Renal pelvis (tissue), 4 donors: ENCODE data around the gene PLS3. TPM values are rescaled to one million over a fixed set of nuclear protein-coding genes. Genes with fewer than 3 reads are reported as not detected.
A peak's percentile ranks its signal among the peaks of the same experiment; 100 is the strongest.

Source experiments
- DNase-seq: peaks from one replicate; pipeline ENCODE4 v3.0.0-alpha.2; 2013
- polyA plus RNA-seq, 3 donors: library from polyadenylated mRNA; unstranded; fragments of 120-200 nt; gene quantifications; one replicate each; pipeline ENCODE4 v1.2.1, GENCODE V29; 2013; ENCODE audit not compliant: insufficient read length in 3 of 3

Gene PLS3
- polyA plus RNA-seq, 3 donors, result 210 to 245 (median 241) TPM

DNA sequence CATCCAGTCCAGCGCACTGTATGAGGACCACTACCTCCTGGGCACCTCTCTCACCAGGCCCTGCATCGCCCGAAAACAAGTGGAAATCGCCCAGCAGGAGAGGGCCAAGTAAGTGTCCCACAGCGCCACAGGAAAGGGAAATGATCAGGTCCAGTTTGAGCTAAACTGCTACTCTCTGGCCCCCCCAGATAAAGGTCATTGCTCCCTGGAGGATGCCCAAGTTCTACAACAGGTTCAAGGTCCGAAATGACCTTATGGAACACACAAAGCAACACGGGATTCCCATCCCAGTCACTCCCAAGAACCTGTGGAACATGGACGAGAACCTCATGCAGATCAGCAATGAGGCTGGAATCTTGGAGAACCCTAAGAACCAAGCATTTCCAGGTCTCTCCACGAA lies 104.1 kb downstream of the PLS3 start:
- no peak for DNase-seq

DNA sequence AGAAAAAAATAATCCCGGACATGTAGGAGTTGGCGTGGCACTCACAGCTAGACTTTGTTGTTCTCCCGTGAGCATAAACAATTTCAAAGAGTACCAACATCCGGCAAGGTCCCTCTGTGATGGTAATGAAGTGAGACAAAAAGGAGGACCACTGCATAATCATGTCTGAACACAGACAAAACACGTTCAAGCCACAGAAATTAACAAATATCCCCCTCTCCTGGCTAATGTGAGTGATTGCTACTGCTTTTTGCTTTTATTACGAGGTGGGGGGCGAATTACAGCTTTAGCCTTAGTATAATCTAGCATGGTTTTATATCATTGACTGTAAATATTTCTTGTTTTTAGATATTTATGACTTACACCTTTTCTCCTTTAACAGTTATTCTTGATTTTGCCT lies 118.5 kb downstream of the PLS3 start:
- peak; percentile 10 for DNase-seq

DNA sequence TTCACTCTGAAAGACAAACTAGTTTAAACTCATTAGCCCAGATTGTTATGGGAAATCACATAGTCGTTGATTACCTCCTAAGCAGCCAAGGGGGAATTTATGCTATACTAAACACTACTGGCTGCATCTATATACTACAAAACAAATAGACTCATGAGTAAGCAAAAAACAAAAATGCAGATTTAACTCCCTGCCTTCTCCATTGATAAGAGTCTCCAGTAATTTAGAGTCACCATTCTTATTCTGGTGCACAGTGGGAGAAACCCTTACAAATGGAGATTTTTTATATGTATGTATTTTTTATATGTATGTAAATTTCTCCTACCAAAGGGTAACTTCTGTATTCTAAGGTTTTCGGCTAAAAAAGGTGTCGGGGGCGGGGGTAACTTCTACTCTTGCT lies 126.6 kb downstream of the PLS3 start:
- no peak for DNase-seq

DNA sequence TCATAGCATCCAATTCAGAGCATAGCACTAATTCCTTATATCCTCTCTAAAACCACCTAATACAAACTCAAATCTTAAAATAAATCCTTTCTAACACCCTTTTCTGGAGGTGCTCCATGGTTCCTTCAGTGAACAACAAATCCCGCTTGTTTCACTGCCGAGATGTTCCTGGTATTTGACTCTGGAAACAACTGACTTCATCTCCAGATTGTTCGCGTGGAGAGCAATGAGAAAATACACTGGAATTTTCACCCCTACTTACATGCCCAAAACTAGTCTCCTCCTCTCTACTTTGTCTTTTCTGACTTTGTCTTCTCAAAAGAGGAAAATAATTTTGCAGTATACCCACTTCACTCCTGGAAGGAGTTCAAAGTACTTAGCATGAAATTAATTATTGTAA lies 129.0 kb downstream of the PLS3 start:
- no peak for DNase-seq

DNA sequence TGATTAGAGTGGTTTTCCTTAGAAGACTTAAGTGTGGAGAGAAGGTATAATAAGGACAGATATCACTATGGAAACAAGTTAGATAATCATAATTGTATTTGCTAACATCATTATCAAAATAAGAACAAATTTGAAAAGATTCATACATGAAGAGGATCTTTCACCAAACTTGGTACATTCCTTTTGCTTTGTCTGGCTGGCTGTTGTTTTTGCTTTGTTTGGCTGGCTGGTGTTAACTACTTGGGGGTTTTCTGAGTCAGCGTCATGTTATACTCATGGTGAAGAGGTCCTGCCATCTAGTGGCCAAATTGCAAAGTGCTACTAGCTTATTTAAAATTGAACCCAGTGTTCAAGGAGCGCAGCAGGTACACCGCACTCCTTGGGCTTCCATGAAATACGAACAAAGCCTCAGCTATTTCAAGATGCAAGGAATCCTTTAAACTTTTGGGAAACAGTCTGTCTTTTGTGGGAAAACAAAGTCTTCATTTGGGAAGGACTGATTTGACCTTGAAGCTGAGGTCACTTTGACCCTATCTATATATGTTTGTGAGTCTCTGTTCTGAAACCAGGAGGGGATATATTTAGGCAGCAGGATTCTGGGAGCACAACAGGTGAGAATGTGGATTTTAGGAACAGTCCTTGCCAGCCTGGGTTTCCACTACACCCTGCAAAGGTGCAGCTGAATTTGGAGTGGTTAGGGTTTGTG lies 129.7 kb downstream of the PLS3 start:
- DNase-seq, result peak; percentile 74

DNA sequence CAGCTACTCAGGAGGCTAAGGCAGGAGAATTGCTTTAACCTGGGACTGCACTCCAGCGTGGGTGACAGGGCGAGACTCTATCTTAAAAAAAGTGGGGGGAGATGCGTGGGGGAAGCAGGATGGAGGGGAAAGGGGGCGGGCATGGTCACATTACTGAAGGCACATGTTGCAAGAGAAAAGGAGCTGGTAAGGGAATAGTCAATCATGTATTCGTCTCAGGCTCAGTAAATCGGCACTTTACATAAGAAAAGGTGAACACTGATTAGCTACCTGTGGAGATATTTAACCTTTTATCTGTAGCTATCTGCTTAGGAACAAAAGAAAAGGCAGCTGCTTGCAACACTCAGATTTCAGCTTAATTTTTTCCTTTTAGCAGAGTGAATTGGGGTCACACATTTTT lies 132.5 kb downstream of the PLS3 start:
- no peak for DNase-seq

DNA sequence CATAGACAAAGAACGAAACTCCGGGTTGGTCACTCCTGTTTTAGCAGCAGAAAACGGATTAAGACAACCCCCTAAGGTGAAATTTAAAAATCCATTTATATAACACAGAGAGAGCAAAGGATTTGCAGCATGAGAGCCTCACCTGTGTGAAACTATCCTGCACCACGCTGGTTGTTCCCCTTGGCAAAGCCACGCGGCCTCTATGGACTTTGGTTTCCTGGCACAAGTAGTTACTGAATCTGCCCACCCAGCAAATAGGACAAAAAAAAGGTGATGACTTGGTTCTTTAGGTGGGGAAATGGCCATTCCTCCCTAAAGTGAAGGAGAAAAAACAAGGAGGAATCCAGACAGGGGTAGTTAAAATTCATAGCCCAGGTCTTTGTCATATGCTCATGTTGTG lies 133.1 kb downstream of the PLS3 start:
- no peak for DNase-seq

DNA sequence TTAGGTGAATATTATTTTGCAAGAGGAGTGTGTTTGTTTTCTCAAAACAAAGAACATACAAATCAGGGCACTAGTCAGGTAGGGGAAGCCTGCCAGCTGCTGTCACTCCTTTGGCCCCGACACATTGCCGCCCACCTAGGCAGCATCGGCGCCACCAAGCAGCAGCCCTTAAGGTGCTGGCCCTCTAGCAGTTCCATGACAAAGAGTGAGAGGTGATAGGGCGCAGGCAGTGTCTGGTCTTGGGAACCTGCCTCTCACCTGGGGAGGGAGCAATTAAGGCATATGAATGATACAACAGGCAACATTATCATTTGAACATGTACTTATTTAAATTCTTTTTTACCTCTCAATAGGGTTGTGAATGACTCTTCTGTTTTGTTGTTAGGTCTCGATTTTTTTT lies 135.1 kb downstream of the PLS3 start:
- no peak for DNase-seq

DNA sequence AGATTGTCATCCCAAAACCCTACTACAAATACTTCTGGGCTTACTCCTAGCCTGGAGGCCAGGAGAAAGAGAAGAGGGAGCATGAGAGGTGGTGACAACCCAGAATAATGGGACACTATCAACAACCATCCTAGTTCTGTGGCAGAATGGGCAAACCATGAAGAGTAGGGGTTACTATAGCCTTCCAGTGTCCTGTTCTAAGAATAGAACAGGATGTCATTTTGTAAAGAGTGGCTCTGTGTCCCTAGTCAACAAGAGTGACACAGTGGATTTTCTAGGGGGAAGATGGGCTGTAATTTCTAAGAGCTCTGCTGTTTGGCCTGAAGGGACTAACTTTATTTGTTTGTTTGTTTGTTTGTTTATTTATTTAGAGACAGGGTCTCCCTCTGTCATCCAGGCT lies 136.0 kb downstream of the PLS3 start:
- no peak for DNase-seq

DNA sequence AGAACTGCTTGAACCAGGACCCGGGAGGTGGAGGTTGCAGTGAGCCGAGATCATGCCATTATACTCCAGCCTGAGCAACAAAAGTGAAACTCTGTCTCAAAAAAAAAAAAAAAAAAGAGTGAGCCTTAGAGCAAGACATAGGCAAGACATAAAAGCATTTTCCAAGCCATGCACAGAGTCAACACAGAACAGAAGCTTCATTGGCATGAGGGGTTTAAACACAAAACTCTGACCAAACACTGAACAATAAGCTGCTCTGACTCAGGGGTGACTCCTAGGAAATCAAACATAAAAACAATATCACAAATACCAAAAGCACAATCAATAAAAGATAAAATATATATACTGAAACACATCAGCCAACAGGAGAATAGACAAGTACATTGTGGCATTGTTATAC lies 136.8 kb downstream of the PLS3 start:
- DNase-seq, result no peak
